SU-DHL-6 (cell line): ENCODE measurements around the gene NEUROD2.

Source experiments
- H2AFZ ChIP-seq: fragments of 200-600 bp; sonication (generic); 2 replicates; pipeline ENCODE4 v1.6.1; 2014; ENCODE audit warnings: low read depth, mild to moderate bottlenecking, moderate library complexity, mixed read lengths, antibody characterized with exemption, low read length; ENCODE audit not compliant: severe bottlenecking
- H3F3A ChIP-seq: fragments of 200-600 bp; shearing (Covaris generic); 2 replicates; pipeline ENCODE4 v1.6.0; 2016; ENCODE audit warnings: antibody characterized with exemption, mild to moderate bottlenecking; ENCODE audit not compliant: insufficient read depth
- H3K27ac ChIP-seq: fragments of 200-600 bp; sonication (generic); 2 replicates; pipeline ENCODE4 v1.5.1; 2016; ENCODE audit warnings: low read depth, mild to moderate bottlenecking, low read length, moderate library complexity, mixed read lengths
- H3K27me3 ChIP-seq: fragments of 200-600 bp; sonication (generic), shearing (Covaris generic); 2 replicates; pipeline ENCODE4 v1.6.0; 2014; ENCODE audit warnings: mild to moderate bottlenecking, low read length
- H3K36me3 ChIP-seq: fragments of 200-600 bp; sonication (generic); 2 replicates; pipeline ENCODE4 v1.6.1; 2014; ENCODE audit warnings: mild to moderate bottlenecking, low read length, mixed read lengths
- H3K4me2 ChIP-seq: fragments of 300-600, 200-600 bp; shearing (Covaris generic), sonication (generic); 2 replicates; pipeline ENCODE4 v1.6.0; 2014; ENCODE audit warnings: low read length, low read depth, mild to moderate bottlenecking; ENCODE audit not compliant: poor library complexity, severe bottlenecking
- H3K4me3 ChIP-seq: fragments of 200-600 bp; sonication (generic); 2 replicates; pipeline ENCODE4 v1.5.1; 2014; ENCODE audit warnings: antibody characterized with exemption, low read length, mild to moderate bottlenecking, mixed read lengths; ENCODE audit not compliant: insufficient read depth, poor library complexity, severe bottlenecking
- H3K79me2 ChIP-seq: fragments of 200-600 bp; sonication (generic); 2 replicates; pipeline ENCODE4 v1.6.1; 2014; ENCODE audit warnings: mild to moderate bottlenecking, low read length, moderate library complexity; ENCODE audit not compliant: insufficient read depth
- H3K9ac ChIP-seq: fragments of 200-600 bp; sonication (generic); 2 replicates; pipeline ENCODE4 v1.7.0; 2014; ENCODE audit warnings: mild to moderate bottlenecking, low read length
- H3K9me2 ChIP-seq: fragments of 200-600 bp; sonication (generic); replicated peaks from 2 replicates; pipeline ENCODE4 v1.6.1; 2014; ENCODE audit warnings: low read length; ENCODE audit not compliant: insufficient read depth
- H3K9me3 ChIP-seq: fragments of 200-600 bp; sonication (generic); 2 replicates; pipeline ENCODE4 v1.6.1; 2014; ENCODE audit warnings: low read length, mixed read lengths; ENCODE audit not compliant: insufficient read depth
- H4K20me1 ChIP-seq: fragments of 200-600 bp; sonication (generic); 2 replicates; pipeline ENCODE4 v1.6.1; 2014; ENCODE audit warnings: low read depth, mild to moderate bottlenecking, antibody characterized with exemption, low read length, moderate library complexity, mixed read lengths
- EZH2phosphoT487 ChIP-seq: fragments of 200-600 bp; sonication (generic), shearing (Covaris generic); conservative IDR thresholded peaks from 2 replicates; pipeline ENCODE4 v1.6.1; 2018; ENCODE audit warnings: mild to moderate bottlenecking, antibody characterized with exemption, low read length, moderate library complexity, mixed read lengths
- TF ChIP-seq, protein P1 (sequence below): fragments of 200-600 bp; sonication (generic); IDR thresholded peaks from one replicate; pipeline ENCODE4 v1.5.1; 2017; ENCODE audit warnings: antibody characterized with exemption, mild to moderate bottlenecking, low read length, moderate library complexity; ENCODE audit not compliant: insufficient read depth, poor library complexity, severe bottlenecking

Gene NEUROD2

DNA sequence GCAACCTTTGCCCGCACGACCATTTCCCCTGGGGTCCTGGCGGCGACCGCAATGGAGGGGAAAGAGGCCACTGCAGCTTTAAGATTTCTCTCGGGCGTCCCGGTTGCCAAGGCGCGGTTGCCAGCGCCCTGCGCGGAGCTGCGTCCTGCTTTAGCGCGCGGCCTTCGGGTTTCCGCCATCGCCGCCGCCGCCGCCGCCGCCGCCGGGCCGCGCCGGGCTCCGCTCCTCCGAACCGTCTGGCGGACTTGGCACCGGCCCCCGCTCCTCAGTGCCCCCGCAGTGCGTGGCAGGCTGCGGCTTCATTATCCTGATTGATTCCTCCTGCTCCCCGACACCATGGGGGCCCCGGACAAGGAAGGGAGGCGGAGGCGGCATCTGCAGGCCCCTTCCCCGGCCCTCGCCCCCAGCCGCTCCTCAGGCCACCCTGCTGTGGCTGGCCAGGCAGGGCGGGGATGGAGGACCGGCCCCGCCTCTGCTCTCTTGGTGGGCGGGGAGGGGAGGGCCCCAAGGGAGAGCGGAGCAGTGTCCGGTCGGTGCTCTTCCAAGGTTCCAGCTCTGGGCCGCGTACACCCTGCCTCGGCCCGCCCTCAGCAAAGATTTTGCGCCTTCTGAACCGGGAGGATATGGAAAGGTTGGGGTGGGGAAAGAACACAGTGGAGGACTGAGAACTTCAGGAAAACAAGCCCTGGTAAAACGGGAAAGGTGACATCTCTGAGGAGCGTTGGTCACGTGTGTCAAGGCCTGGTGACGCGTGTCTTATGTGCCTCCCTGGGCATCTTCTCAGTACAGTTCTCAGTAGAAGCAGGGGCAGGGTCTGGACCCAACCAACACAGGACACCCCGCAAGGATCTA is 34.0 kb downstream of the NEUROD2 start:
- no peak overlapping the region for H2AFZ ChIP-seq
- H3K36me3 ChIP-seq: no peaks in the 10 kb centered on the region
- H3K9me2 ChIP-seq: no peaks in the 10 kb centered on the region
- H3K79me2 ChIP-seq: no peaks in the 10 kb centered on the region
- peak overlapping the region; percentile 44 for H3K4me2 ChIP-seq
- H3F3A ChIP-seq: no peaks in the 10 kb centered on the region
- no peak overlapping the region for H3K27ac ChIP-seq
- no peaks in the 10 kb centered on the region for H3K9me3 ChIP-seq
- peak overlapping the region; percentile 37; the same call in 1 of the 2 replicates for H3K9ac ChIP-seq
- peak overlapping the region; percentile 32 for H3K4me3 ChIP-seq
- H4K20me1 ChIP-seq: no peaks in the 10 kb centered on the region
- no peak for TF ChIP-seq EZH2phosphoT487
- TF ChIP-seq, protein P1, sequence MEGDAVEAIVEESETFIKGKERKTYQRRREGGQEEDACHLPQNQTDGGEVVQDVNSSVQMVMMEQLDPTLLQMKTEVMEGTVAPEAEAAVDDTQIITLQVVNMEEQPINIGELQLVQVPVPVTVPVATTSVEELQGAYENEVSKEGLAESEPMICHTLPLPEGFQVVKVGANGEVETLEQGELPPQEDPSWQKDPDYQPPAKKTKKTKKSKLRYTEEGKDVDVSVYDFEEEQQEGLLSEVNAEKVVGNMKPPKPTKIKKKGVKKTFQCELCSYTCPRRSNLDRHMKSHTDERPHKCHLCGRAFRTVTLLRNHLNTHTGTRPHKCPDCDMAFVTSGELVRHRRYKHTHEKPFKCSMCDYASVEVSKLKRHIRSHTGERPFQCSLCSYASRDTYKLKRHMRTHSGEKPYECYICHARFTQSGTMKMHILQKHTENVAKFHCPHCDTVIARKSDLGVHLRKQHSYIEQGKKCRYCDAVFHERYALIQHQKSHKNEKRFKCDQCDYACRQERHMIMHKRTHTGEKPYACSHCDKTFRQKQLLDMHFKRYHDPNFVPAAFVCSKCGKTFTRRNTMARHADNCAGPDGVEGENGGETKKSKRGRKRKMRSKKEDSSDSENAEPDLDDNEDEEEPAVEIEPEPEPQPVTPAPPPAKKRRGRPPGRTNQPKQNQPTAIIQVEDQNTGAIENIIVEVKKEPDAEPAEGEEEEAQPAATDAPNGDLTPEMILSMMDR: no peak
- H3K27me3 ChIP-seq: no peaks in the 10 kb centered on the region

DNA sequence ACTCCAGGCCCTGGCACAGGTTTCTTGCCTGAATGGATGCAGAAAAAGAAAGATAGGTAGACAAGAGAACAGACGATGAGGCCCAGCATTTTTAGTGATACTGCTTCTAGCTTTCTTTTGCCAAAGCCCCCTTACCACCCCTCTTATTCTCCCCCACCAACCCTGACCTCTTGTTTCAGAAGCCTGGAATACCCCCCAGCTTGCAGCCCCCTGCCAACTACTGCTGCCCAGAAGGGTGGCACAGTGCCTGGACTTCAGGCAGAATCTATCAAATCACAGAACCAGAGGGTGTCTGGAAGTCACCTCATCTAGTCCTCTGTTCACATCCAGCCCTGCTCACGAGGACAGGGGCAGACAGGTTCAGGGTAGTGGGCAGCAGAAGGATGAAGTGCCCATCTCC is 35.6 kb downstream of the NEUROD2 start:
- Histone ChIP-seq H3K36me3 (no peaks in the 10 kb centered on the region), H3K9me3 (no peaks in the 10 kb centered on the region), H3K27ac (no peak overlapping the region), H3K9me2 (no peaks in the 10 kb centered on the region), H3K4me3 (no peak overlapping the region), H2AFZ (no peak overlapping the region), H3F3A (no peaks in the 10 kb centered on the region), H3K27me3 (no peaks in the 10 kb centered on the region), H4K20me1 (no peaks in the 10 kb centered on the region), H3K9ac (no peak overlapping the region), H3K4me2 (no peak overlapping the region), H3K79me2 (no peaks in the 10 kb centered on the region)
- TF ChIP-seq, protein P1: no peak
- TF ChIP-seq EZH2phosphoT487: no peak

DNA sequence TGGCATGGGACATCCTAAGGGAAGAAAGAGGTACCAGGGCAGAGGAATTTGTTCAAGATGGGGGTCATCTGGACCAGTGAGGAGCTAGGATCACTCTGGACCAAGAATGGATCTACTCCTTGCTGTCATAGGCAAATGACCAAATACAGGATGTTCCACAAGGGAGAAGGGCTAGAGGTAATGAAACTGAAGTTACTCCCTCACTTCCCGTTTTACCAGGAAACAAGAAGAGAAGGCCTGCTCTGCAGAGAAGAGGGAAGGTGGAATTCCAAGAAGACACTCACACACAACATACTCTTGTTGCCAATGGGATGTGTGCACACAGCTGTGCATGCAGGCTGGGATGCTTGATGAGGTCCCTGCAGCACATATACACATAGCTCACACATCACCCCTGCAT is 38.6 kb downstream of the NEUROD2 start:
- H3K79me2 ChIP-seq: no peaks in the 10 kb centered on the region
- H3K9me2 ChIP-seq: no peaks in the 10 kb centered on the region
- H3K4me3 ChIP-seq: no peak overlapping the region
- H4K20me1 ChIP-seq: no peaks in the 10 kb centered on the region
- H3K36me3 ChIP-seq: no peaks in the 10 kb centered on the region
- no peak overlapping the region for H2AFZ ChIP-seq
- no peaks in the 10 kb centered on the region for H3F3A ChIP-seq
- H3K27ac ChIP-seq: no peak overlapping the region
- no peak overlapping the region for H3K9ac ChIP-seq
- no peaks in the 10 kb centered on the region for H3K9me3 ChIP-seq
- no peak overlapping the region for H3K4me2 ChIP-seq
- TF ChIP-seq, protein P1: no peak
- no peak for TF ChIP-seq EZH2phosphoT487
- no peaks in the 10 kb centered on the region for H3K27me3 ChIP-seq
